ENCODE measurements around the gene RSRC1.

- TF ChIP-seq POLR2A (IDR thresholded peaks at IDR 0.05): no peak
- TF ChIP-seq, protein P1, sequence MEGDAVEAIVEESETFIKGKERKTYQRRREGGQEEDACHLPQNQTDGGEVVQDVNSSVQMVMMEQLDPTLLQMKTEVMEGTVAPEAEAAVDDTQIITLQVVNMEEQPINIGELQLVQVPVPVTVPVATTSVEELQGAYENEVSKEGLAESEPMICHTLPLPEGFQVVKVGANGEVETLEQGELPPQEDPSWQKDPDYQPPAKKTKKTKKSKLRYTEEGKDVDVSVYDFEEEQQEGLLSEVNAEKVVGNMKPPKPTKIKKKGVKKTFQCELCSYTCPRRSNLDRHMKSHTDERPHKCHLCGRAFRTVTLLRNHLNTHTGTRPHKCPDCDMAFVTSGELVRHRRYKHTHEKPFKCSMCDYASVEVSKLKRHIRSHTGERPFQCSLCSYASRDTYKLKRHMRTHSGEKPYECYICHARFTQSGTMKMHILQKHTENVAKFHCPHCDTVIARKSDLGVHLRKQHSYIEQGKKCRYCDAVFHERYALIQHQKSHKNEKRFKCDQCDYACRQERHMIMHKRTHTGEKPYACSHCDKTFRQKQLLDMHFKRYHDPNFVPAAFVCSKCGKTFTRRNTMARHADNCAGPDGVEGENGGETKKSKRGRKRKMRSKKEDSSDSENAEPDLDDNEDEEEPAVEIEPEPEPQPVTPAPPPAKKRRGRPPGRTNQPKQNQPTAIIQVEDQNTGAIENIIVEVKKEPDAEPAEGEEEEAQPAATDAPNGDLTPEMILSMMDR (IDR thresholded peaks at IDR 0.05): no peak
Observed at GRCh38 chr3:158573714-158574113, 463.8 kb downstream of the RSRC1 start.
